ENCODE data around the gene HAND1. TPM values are rescaled to one million over a fixed set of nuclear protein-coding genes. Genes with fewer than 3 reads are reported as not detected.

HAND1 gene
- total RNA-seq, 1 donor from 2014 or later: not detected

DNA sequence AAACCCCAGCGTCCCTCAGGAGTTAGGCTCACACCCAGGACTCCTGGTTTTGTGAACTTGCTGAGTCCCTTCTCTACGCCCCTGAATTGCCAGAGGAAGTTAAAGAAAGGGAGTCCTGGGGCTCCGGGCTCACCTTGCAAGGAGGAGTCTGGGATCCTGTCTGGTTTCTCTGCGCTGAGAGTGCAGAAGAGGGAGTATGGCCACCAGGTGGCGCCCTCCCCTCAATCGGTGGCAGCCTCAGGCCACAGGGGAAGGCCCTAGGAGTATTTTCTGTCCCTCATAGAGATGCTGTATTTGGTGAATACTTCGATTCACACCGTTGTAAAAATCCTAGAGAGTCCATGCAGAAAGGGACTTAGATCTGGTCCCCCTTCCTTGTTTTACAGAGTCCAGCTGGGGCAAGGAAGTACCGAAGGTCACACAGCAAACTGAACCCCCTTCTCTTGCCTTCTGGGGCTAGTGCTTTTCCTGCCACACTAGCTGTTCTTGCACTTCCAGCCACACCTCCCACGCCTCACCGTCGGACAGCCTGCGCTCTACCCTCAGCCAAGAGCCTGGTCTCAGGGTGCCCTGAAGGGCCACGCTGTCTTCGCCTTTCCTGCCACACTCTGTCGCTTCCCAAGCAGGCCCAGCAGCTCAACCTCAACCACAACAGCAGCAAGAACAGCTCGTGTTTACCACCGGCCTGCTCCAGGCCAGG is 10.2 kb downstream of the HAND1 start:
- intact Hi-C loops (cut with DNase I): loop anchor here (5.0 kb wide), 1 partner anchor 144 kb away; no protein-coding TSS in a partner anchor

DNA sequence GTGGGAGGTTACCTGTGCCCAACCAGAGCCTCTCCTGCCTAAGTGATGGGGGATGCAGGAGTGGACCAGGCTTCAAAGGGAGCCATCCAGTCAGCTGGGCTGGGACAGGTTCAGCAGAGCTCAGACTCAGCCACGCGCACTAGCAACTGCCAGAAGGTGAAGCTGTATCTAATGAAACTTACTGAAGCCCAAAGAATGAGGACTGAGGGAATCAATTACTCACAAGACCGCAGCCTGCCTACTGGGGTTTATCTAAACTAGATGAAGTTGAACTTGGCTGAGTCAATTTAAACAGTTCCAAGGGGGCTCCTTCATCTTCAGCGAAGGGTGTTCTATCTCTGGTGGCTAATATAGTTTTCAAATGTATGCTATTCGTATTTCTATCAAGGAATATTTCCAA is 11.4 kb downstream of the HAND1 start:
- intact Hi-C loops (cut with DNase I): loop anchor here (5.0 kb wide), 1 partner anchor 146 kb away; no protein-coding TSS in a partner anchor
- ATAC-seq (no peak), DNase-seq (ENCODE audit: low spot score) (no peak)

More for the DNA sequence above, 10.2 kb downstream of the HAND1 start:
- ATAC-seq (peak; percentile 91), DNase-seq (ENCODE audit: low spot score) (peak; percentile 89)

DNA sequence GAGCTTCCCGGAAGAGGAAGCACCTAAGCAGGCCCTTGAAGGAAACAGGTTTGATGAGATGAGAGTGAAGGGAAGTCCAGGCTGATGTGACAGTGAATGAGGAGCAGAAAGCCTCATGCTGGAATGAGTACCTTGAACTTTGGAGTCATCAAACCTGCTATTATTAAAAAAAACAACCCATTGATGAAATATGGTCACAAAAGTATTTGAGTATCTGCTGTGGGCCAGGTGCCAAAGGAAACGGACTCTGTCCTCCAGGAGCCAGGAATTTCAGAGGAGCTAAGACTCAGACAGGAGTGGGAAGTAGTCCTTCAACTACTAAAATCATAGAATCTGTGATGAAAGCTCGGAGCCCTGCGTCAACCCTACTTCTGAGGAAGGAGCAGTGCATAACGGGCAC is 11.9 kb downstream of the HAND1 start:
- DNase-seq (ENCODE audit: low spot score) (no peak), ATAC-seq (no peak)
- intact Hi-C loops (cut with DNase I): loop anchor here (5.0 kb wide), 1 partner anchor 146 kb away; no protein-coding TSS in a partner anchor

GRCh38 chr5:154465169-154465568 is 12.9 kb downstream of the HAND1 start:
- DNase-seq (ENCODE audit: low spot score) (no peak), ATAC-seq (no peak)
- intact Hi-C loops (cut with DNase I): loop anchor here (5.0 kb wide), 1 partner anchor 147 kb away; no protein-coding TSS in a partner anchor

GRCh38 chr5:154464438-154464837 is 13.6 kb downstream of the HAND1 start:
- ATAC-seq (no peak), DNase-seq (ENCODE audit: low spot score) (no peak)
- intact Hi-C loops (cut with DNase I): no loop called here

- no peak for ATAC-seq
- DNase-seq (ENCODE audit: low spot score): no peak
- intact Hi-C loops (cut with DNase I): no loop called here
Measured at GRCh38 chr5:154461531-154461930, 16.5 kb downstream of the HAND1 start.

DNA sequence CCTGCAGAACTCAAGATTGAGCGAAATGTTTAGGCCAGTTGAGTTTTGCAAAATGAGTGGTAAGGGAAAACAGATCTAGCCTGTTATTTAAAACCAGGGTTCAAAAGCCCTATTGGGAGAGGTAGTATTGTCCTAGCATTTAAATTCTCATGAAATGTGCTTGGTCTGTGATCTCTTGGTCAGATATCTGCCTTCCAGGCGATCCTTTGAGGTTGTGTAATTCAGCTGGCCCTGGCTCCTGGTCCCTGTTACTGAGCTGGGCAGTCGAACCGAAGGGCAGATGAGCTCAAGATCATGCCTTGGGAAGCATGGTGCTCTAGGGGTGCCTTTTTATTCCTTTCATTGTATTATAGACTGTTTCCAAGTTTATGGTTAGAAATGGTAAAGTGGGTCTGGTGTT is 17.9 kb downstream of the HAND1 start:
- DNase-seq (ENCODE audit: low spot score): no peak
- no peak for ATAC-seq
- intact Hi-C loops (cut with DNase I): no loop called here

DNA sequence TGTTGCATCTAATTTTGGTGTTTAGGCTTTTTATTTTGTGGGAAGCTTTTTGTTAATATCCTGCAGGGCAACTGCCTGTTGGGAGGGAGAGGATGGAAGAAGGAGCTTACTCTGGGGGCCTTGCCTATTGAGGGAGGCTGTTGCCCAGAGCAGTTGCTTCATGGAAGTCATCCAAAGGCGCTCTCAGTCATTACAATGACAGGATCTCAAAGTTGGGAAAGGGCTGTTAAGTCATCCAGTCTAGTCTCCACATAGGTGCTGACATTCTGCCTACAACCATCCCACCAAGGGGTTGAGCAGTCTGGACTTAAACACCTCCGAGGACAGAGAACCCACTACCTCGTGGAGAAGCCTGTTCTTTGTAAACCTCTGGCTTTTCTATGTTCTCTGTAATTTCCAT is 19.0 kb downstream of the HAND1 start:
- intact Hi-C loops (cut with DNase I): no loop called here
- ATAC-seq (no peak), DNase-seq (ENCODE audit: low spot score) (no peak)

DNA sequence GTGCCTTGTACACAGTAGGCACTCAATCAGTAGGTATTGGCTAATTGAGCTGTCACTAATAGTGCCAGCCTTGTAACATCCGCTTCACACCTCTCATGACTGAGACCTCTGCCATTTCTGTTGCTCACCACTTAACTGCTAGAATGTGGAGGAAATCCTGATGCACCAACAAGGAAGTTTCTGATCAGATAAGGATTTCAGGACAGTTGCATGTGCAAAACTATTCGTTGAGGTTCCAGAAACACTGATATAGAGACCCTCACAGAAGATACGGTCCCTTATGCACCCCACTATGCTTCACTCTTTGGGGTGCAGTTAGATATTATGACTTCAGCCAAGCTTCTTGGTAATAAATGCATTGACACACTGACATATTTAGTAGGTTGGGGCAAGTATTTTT is 21.5 kb downstream of the HAND1 start:
- no peak for DNase-seq (ENCODE audit: low spot score)
- ATAC-seq: no peak
- intact Hi-C loops (cut with DNase I): no loop called here

GRCh38 chr5:154455585-154455984 is 22.4 kb downstream of the HAND1 start:
- intact Hi-C loops (cut with DNase I): no loop called here
- no peak for DNase-seq (ENCODE audit: low spot score)
- ATAC-seq: no peak

- no peak for DNase-seq (ENCODE audit: low spot score)
- intact Hi-C loops (cut with DNase I): no loop called here
Measured at GRCh38 chr5:154451957-154452356, 26.1 kb downstream of the HAND1 start.

DNA sequence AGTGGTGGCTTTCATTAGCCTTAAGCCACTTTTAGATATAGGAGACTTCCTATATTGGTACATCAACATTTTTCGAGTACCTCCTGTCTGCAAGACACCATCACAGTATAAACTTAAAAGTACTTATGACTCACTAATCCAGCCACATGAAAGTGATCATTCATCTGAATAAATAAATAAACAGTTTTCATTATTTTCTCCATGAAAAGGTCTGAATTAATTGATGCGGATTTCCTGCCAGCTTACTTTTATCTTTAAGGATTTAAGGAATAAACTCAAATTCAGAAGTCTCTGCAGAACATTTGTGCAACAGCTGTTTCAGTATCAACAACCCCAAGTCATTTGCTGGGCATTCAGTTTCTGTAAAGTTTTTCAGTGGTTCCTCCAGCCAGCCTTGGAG is 28.2 kb downstream of the HAND1 start:
- DNase-seq (ENCODE audit: low spot score) (no peak), ATAC-seq (no peak)
- intact Hi-C loops (cut with DNase I): no loop called here

More at GRCh38 chr5:154451957-154452356, 26.1 kb downstream of the HAND1 start:
- ATAC-seq: no peak

DNA sequence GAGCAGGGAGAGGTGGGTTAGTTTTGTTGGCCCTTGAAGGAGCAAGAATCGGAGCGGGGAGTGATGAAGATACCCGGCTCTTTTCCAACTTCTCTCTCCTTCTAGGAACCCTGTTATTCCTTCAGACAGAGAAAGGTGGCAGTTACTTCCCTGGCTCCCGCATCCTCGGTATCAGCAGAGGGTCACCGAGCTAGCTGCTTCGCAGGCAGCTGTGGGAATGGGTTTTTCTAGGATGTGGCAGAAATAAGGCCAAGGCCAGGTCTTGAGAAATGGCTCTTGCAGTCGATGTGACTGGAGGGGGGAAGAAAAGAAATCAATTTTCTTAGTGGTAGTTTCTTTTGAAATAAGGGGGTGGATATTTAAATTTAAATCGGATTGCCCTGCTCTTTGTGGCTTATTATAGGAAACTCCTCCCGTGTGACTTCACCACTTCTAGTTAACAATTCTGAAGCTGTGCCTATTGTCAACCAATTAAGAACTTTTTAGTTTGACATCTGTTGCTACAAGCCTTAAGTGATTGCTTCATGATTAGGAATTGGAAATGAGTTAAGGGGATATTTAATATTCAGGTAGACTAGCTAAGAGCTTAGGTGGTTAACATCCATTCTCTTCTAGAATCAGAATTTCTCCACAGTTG is 30.8 kb downstream of the HAND1 start:
- ATAC-seq: no peak
- intact Hi-C loops (cut with DNase I): no loop called here
- DNase-seq (ENCODE audit: low spot score): no peak

GRCh38 chr5:154446195-154447088 is 31.6 kb downstream of the HAND1 start:
- ATAC-seq (peak; percentile 13), DNase-seq (ENCODE audit: low spot score) (peak; percentile 75)
- intact Hi-C loops (cut with DNase I): no loop called here

GRCh38 chr5:154445422-154446194 is 32.4 kb downstream of the HAND1 start, which contains the start of gene SAP30L:
Gene SAP30L, plus strand, starts transcription at chr5:154445997. Its CDS starts 608 bp downstream, at chr5:154446605.
- peak; percentile 100 for ATAC-seq
- intact Hi-C loops (cut with DNase I): no loop called here
- DNase-seq (ENCODE audit: low spot score): peak; percentile 97

GRCh38 chr5:154444556-154445421 is 33.2 kb downstream of the HAND1 start:
- intact Hi-C loops (cut with DNase I): no loop called here
- DNase-seq (ENCODE audit: low spot score) (no peak), ATAC-seq (peak; percentile 15)

DNA sequence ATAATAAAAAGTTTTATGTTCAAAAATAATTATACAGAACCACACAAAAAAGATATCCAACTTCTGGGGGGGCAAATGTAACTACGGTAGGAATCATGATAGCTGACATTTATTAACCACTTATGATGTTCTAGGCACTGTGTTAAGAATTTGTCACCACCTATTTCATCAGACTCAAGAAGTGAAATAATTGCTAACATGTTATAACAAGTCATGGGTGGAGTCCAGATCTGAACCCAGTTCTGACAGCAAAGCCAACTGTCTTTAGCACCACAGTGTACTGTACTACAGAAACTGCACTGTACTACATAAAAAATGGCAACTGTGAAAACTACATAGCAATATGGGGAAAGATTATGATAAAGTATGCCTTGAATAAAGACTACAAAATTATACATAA is 35.2 kb downstream of the HAND1 start:
- DNase-seq (ENCODE audit: low spot score) (no peak), ATAC-seq (no peak)
- intact Hi-C loops (cut with DNase I): no loop called here

DNA sequence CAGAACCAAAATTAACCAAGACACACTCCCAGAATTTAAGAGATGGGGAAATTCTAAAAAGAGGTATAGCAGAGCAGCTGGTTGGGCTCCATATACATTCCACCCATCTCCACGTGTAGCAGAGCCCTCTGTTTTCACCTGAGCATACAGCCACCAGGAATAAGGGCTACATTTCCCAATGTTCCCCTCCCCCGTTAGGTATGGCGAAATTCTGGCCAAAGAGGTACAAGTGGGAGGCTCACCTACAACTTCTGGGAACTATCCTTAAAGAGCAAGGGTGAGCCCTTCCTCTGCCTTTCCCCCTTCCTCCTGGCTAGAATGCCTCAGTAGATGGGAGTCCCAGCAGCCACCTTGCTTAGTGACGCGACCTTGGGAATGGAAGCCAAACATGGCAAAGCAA is 37.5 kb downstream of the HAND1 start:
- no peak for ATAC-seq
- intact Hi-C loops (cut with DNase I): no loop called here

More for the DNA sequence above, 37.5 kb downstream of the HAND1 start:
- DNase-seq (ENCODE audit: low spot score): no peak

Measured in sciatic nerve (tissue), 2 donors.